Fibroblast of lung (primary cell): Measurements from ENCODE around the gene AFAP1L1. TPM values are rescaled to one million over a fixed set of nuclear protein-coding genes. Genes with fewer than 3 reads are reported as not detected.

ENCODE experiments used
- DNase-seq, 2 donors: peaks; one replicate each; pipeline versions ENCODE4 v3.0.0 to v3.0.0-alpha.2; 2010; ENCODE audit warnings: low read depth in 2 of 2
- H2AFZ ChIP-seq: 2 replicates; pipeline ENCODE4 v1.5.1; 2012; ENCODE audit warnings: low read length, control low read depth, inconsistent platforms
- H3K27ac ChIP-seq: 2 replicates; pipeline ENCODE4 v1.5.1; 2011; ENCODE audit warnings: low read length, control low read depth; ENCODE audit not compliant: insufficient read depth
- H3K27me3 ChIP-seq: 2 replicates; pipeline ENCODE4 v1.5.1; 2011; ENCODE audit warnings: mild to moderate bottlenecking, low read length; ENCODE audit not compliant: control insufficient read depth, insufficient read depth
- H3K36me3 ChIP-seq: 2 replicates; pipeline ENCODE4 v1.5.1; 2011; ENCODE audit warnings: low read length; ENCODE audit not compliant: control insufficient read depth, insufficient read depth
- H3K4me1 ChIP-seq: 2 replicates; pipeline ENCODE4 v1.5.1; 2011; ENCODE audit warnings: low read length; ENCODE audit not compliant: control insufficient read depth, insufficient read depth; ENCODE audit errors: extremely low read depth
- H3K4me2 ChIP-seq: 2 replicates; pipeline ENCODE4 v1.5.1; 2011; ENCODE audit warnings: low read length, control low read depth; ENCODE audit not compliant: insufficient read depth; ENCODE audit errors: extremely low read depth
- H3K4me3 ChIP-seq, 4 experiments: fragments of 200-600 bp in 1 of 4; sonication (generic) in 1 of 4; replicated peaks in 1 of 4; 2 replicates each; pipeline ENCODE4 v1.5.1; 2011 to 2016; ENCODE audit warnings: low read length in 4 of 4, low read depth in 3 of 4, mild to moderate bottlenecking in 3 of 4, control low read depth in 2 of 4, inconsistent platforms in 1 of 4, mixed read lengths in 1 of 4; ENCODE audit not compliant: insufficient read depth in 1 of 4; ENCODE audit errors: control extremely low read depth in 1 of 4
- H3K79me2 ChIP-seq: 2 replicates; pipeline ENCODE4 v1.5.1; 2012; ENCODE audit warnings: mild to moderate bottlenecking, low read length, inconsistent platforms; ENCODE audit not compliant: control insufficient read depth, insufficient read depth
- H3K9ac ChIP-seq: 2 replicates; pipeline ENCODE4 v1.5.1; 2011; ENCODE audit warnings: mild to moderate bottlenecking, low read length, control low read depth; ENCODE audit not compliant: insufficient read depth
- H3K9me3 ChIP-seq: 2 replicates; pipeline ENCODE4 v1.5.1; 2012; ENCODE audit warnings: low read depth, low read length; ENCODE audit not compliant: control insufficient read depth, insufficient read depth
- H4K20me1 ChIP-seq: 2 replicates; pipeline ENCODE4 v1.5.1; 2011; ENCODE audit warnings: low read length; ENCODE audit not compliant: control insufficient read depth, insufficient read depth; ENCODE audit errors: extremely low read depth
- EZH2 ChIP-seq: IDR thresholded peaks from 2 replicates; pipeline ENCODE4 v1.5.1; 2012; ENCODE audit warnings: low read length, control low read depth, mild to moderate bottlenecking; ENCODE audit errors: missing control alignments
- polyA plus RNA-seq, 2 donors: library from polyadenylated mRNA; depleted of rRNA in 1 of 2; stranded (reverse) in 1 of 2; unstranded in 1 of 2; fragments of >200 nt; gene quantifications; 2 replicates each; pipeline ENCODE4 v1.2.1, GENCODE V29; 2011 to 2012; ENCODE audit warnings: missing spikeins in 1 of 2
- total RNA-seq: library from RNA; depleted of rRNA; stranded (reverse); fragments of >200 nt; gene quantifications from 2 replicates; pipeline ENCODE4 v1.2.1, GENCODE V29; 2014
- TF ChIP-seq, protein P1 (sequence below), 2 donors: IDR thresholded peaks in 1 of 2; conservative IDR thresholded peaks in 1 of 2; 1 replicate in 1 of 2; 2 replicates in 1 of 2; pipeline ENCODE4 v1.5.1; 2011 to 2012; ENCODE audit warnings: low read length in 2 of 2, control low read depth in 1 of 2, inconsistent platforms in 1 of 2, low read depth in 1 of 2, mild to moderate bottlenecking in 1 of 2

Gene AFAP1L1
- total and polyA plus RNA-seq, 2 donors (not counting 1 experiment from before 2014, with no cell fraction given) = 3.0 to 7.1 TPM

GRCh38 chr5:149239917-149240316, 31.7 kb upstream of the AFAP1L1 start:
- no peak overlapping the region for H3K4me3 ChIP-seq
- DNase-seq = no peak
- H3K27me3 ChIP-seq = no peaks in the 10 kb centered on the region
- peaks cover 9% of the 10 kb centered on the region for H3K36me3 ChIP-seq
- no peak for TF ChIP-seq EZH2
- TF ChIP-seq, protein P1, sequence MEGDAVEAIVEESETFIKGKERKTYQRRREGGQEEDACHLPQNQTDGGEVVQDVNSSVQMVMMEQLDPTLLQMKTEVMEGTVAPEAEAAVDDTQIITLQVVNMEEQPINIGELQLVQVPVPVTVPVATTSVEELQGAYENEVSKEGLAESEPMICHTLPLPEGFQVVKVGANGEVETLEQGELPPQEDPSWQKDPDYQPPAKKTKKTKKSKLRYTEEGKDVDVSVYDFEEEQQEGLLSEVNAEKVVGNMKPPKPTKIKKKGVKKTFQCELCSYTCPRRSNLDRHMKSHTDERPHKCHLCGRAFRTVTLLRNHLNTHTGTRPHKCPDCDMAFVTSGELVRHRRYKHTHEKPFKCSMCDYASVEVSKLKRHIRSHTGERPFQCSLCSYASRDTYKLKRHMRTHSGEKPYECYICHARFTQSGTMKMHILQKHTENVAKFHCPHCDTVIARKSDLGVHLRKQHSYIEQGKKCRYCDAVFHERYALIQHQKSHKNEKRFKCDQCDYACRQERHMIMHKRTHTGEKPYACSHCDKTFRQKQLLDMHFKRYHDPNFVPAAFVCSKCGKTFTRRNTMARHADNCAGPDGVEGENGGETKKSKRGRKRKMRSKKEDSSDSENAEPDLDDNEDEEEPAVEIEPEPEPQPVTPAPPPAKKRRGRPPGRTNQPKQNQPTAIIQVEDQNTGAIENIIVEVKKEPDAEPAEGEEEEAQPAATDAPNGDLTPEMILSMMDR (conservative IDR thresholded peaks at IDR 0.05 in 1 of 2, IDR thresholded peaks at IDR 0.05 in 1 of 2; ENCODE audit: low read depth in 1 of 2, low read length in 2 of 2) = no peak
- H3K27ac ChIP-seq = no peak overlapping the region
- H3K79me2 ChIP-seq = no peaks in the 10 kb centered on the region
- no peak overlapping the region for H3K4me2 ChIP-seq
- H3K9me3 ChIP-seq = no peaks in the 10 kb centered on the region
- no peak overlapping the region for H2AFZ ChIP-seq
- H3K4me1 ChIP-seq = no peaks in the 10 kb centered on the region
- no peaks in the 10 kb centered on the region for H4K20me1 ChIP-seq
- no peak overlapping the region for H3K9ac ChIP-seq

- H3K9ac ChIP-seq = no peak overlapping the region
- TF ChIP-seq, protein P1 (conservative IDR thresholded peaks at IDR 0.05 in 1 of 2, IDR thresholded peaks at IDR 0.05 in 1 of 2; ENCODE audit: low read depth in 1 of 2, low read length in 2 of 2) = no peak
- TF ChIP-seq EZH2 = no peak
- no peak overlapping the region for H3K27ac ChIP-seq
- no peak for DNase-seq
- H3K36me3 ChIP-seq = peaks cover 11% of the 10 kb centered on the region
- H3K4me2 ChIP-seq = no peak overlapping the region
- H4K20me1 ChIP-seq = no peaks in the 10 kb centered on the region
- H3K9me3 ChIP-seq = no peaks in the 10 kb centered on the region
- no peaks in the 10 kb centered on the region for H3K4me1 ChIP-seq
- no peaks in the 10 kb centered on the region for H3K79me2 ChIP-seq
- H3K4me3 ChIP-seq = no peak overlapping the region
- no peak overlapping the region for H2AFZ ChIP-seq
- no peaks in the 10 kb centered on the region for H3K27me3 ChIP-seq
Observed at GRCh38 chr5:149240354-149240998, 31.2 kb upstream of the AFAP1L1 start.

DNA sequence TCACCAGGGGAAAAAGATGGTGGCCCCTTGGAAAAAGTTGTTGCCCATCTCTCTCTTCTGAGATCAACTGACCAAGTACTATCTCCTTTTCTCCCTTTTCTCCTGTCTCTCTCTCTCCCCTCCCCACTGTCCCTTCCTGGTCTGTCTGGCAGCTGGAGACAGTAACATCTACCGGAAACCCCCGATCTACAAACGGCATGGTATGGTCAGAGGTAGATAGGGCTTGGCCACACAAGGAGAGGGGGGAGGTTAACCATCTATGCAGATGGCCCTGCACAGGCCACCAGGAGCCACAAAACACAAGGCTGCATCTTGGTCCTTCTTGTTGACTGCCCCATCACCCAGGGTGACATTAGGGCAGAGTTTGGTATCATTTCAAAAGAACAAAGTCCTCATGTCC, 29.3 kb upstream of the AFAP1L1 start:
- no peaks in the 10 kb centered on the region for H3K4me1 ChIP-seq
- peaks cover 12% of the 10 kb centered on the region for H3K36me3 ChIP-seq
- H3K27me3 ChIP-seq = no peaks in the 10 kb centered on the region
- H4K20me1 ChIP-seq = no peaks in the 10 kb centered on the region
- H3K9me3 ChIP-seq = no peaks in the 10 kb centered on the region
- no peak overlapping the region for H3K4me2 ChIP-seq
- H3K9ac ChIP-seq = no peak overlapping the region
- H3K27ac ChIP-seq = no peak overlapping the region
- TF ChIP-seq, protein P1 (conservative IDR thresholded peaks at IDR 0.05 in 1 of 2, IDR thresholded peaks at IDR 0.05 in 1 of 2; ENCODE audit: low read depth in 1 of 2, low read length in 2 of 2) = no peak
- TF ChIP-seq EZH2 = no peak
- H3K4me3 ChIP-seq = no peak overlapping the region
- no peak overlapping the region for H2AFZ ChIP-seq
- no peak for DNase-seq
- H3K79me2 ChIP-seq = no peaks in the 10 kb centered on the region
